Neuronal stem cell (in vitro differentiated cells): Measurements from ENCODE around the gene ADAT3.

ENCODE experiments used
- DNase-seq: peaks from one replicate; pipeline ENCODE4 v3.0.0-alpha.2; 2013; ENCODE audit warnings: low spot score
- H2AFZ ChIP-seq: one replicate; pipeline ENCODE4 v1.6.1; 2013; ENCODE audit warnings: mild to moderate bottlenecking, low read length, inconsistent platforms
- H2AK5ac ChIP-seq: 2 replicates; pipeline ENCODE4 v1.6.1; 2013; ENCODE audit warnings: low read depth, mild to moderate bottlenecking, inconsistent platforms, low read length, moderate library complexity, mixed read lengths
- H2BK120ac ChIP-seq: 2 replicates; pipeline ENCODE4 v1.6.1; 2013; ENCODE audit warnings: low read depth, mild to moderate bottlenecking, inconsistent platforms, low read length, moderate library complexity, mixed read lengths
- H2BK12ac ChIP-seq: one replicate; pipeline ENCODE4 v1.6.1; 2013; ENCODE audit warnings: low read length, inconsistent platforms
- H2BK15ac ChIP-seq: 2 replicates; pipeline ENCODE4 v1.6.1; 2013; ENCODE audit warnings: mild to moderate bottlenecking, low read length, inconsistent platforms, mixed read lengths
- H2BK5ac ChIP-seq: one replicate; pipeline ENCODE4 v1.6.1; 2013; ENCODE audit warnings: inconsistent platforms, mild to moderate bottlenecking, low read length, moderate library complexity
- H3K14ac ChIP-seq: one replicate; pipeline ENCODE4 v1.6.1; 2013; ENCODE audit warnings: low read length, inconsistent platforms
- H3K18ac ChIP-seq: 2 replicates; pipeline ENCODE4 v1.6.1; 2013; ENCODE audit warnings: low read length, inconsistent platforms
- H3K23ac ChIP-seq: 2 replicates; pipeline ENCODE4 v1.6.1; 2013; ENCODE audit warnings: low read depth, mild to moderate bottlenecking, mixed read lengths, low read length, inconsistent platforms; ENCODE audit not compliant: poor library complexity
- H3K27ac ChIP-seq: replicated peaks from 3 replicates; pipeline ENCODE4 v1.5.1; 2013; ENCODE audit warnings: low read length, inconsistent platforms
- H3K27me3 ChIP-seq, 3 experiments: 2 replicates each; pipeline ENCODE4 v1.6.1; 2013; ENCODE audit warnings: low read length in 3 of 3, mild to moderate bottlenecking in 2 of 3, inconsistent platforms in 1 of 3, low read depth in 1 of 3, mixed read lengths in 1 of 3, moderate library complexity in 1 of 3; ENCODE audit not compliant: control insufficient read depth in 3 of 3, insufficient read depth in 3 of 3
- H3K36me3 ChIP-seq, 2 donors: replicated peaks in 1 of 2; 2 replicates each; pipeline ENCODE4 v1.6.1; 2013; ENCODE audit warnings: low read length in 2 of 2; ENCODE audit not compliant: control insufficient read depth in 2 of 2, insufficient read depth in 2 of 2
- H3K4ac ChIP-seq: 2 replicates; pipeline ENCODE4 v1.6.1; 2013; ENCODE audit warnings: inconsistent platforms, mild to moderate bottlenecking, low read length, moderate library complexity
- H3K4me1 ChIP-seq, 2 donors: 1 replicate in 1 of 2; 2 replicates in 1 of 2; pipeline ENCODE4 v1.6.1; 2013; ENCODE audit warnings: low read length in 2 of 2, low read depth in 1 of 2; ENCODE audit not compliant: control insufficient read depth in 2 of 2, insufficient read depth in 1 of 2
- H3K4me2 ChIP-seq: one replicate; pipeline ENCODE4 v1.6.1; 2013; ENCODE audit warnings: mild to moderate bottlenecking, low read length, inconsistent platforms; ENCODE audit not compliant: insufficient read depth, poor library complexity, severe bottlenecking
- H3K4me3 ChIP-seq, 2 donors: 2 replicates each; pipeline ENCODE4 v1.5.1; 2013; ENCODE audit warnings: low read length in 2 of 2, mild to moderate bottlenecking in 2 of 2, inconsistent platforms in 1 of 2, moderate library complexity in 1 of 2
- H3K79me1 ChIP-seq: one replicate; pipeline ENCODE4 v1.6.1; 2013; ENCODE audit warnings: low read depth, mild to moderate bottlenecking, inconsistent platforms, low read length, moderate library complexity
- H3K9ac ChIP-seq: one replicate; pipeline ENCODE4 v1.6.1; 2013; ENCODE audit warnings: mild to moderate bottlenecking, low read depth, low read length, inconsistent platforms; ENCODE audit not compliant: poor library complexity
- H3K9me3 ChIP-seq, 2 donors: replicated peaks in 1 of 2; 2 replicates each; pipeline versions ENCODE3 to v1.6.1; 2013; ENCODE audit warnings: low read length in 2 of 2, mild to moderate bottlenecking in 2 of 2, inconsistent platforms in 1 of 2, low read depth in 1 of 2, mixed read lengths in 1 of 2, moderate library complexity in 1 of 2; ENCODE audit not compliant: control insufficient read depth in 2 of 2, insufficient read depth in 1 of 2
- H4K8ac ChIP-seq: one replicate; pipeline ENCODE4 v1.6.1; 2013; ENCODE audit warnings: low read depth, mild to moderate bottlenecking, inconsistent platforms, low read length, moderate library complexity
- H4K91ac ChIP-seq: one replicate; pipeline ENCODE4 v1.6.1; 2013; ENCODE audit warnings: low read length, low read depth, mild to moderate bottlenecking, inconsistent platforms; ENCODE audit not compliant: poor library complexity
- WGBS, 2 donors: extraction: QIAGEN DNeasy Blood & Tissue Kit; methylation state at CpG; one replicate each; pipeline ENCODE4 v1.1.7; 2013; ENCODE audit warnings: missing lambda C conversion rate in 2 of 2, mixed read lengths in 1 of 2; ENCODE audit not compliant: insufficient read length in 2 of 2, insufficient replicate concordance in 1 of 2; ENCODE audit errors: extremely low coverage in 2 of 2; 5-methylcytosine and 5-hydroxymethylcytosine counted together

Gene ADAT3

DNA sequence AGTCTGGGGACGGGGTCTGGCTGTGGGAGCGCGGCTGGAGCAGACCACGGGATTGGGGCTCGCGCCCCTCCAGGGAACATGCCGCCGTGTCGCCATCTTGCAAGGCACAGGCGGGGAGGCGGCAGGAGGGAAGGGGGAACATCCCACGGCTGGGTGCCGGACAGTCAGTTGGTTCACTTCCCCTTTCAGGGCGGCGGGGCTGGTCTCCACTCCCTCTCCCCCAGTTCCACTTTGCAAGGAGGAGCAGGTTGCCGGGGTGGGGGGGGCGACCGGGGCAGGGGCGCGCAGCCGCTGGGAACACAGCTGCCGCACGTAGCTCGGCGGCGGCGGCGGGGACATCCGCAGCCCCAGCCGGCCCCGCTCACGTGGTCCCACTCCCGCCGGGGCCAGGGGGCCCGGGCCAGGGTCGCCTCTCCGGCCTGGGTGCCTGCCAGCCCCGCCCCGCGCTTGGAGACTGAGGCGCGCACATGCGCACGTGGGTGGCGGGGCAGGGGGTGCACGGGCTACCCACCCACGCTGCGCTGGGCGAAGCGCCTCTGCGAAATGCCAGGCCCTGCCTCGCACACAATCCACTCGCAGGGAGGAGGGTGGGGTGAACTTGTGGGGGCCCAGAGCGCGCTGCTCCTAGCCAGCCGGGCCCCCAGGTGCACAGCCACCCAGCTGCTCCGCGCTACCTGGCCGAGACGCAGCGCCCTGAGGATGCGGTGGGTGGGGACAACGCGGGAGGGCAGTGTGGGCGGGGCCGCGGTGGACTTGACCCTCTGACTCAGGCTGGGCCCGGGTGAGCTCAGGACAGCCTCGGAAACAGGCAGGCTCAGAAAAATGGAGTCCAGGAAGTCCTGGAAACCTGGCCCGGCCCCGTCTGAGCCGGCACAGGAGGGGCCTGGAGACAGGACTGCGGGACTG lies 48.2 kb upstream of the ADAT3 start:
- peak overlapping the region; percentile 55 for H3K23ac ChIP-seq
- H3K27me3 ChIP-seq, result peaks cover 7 to 57% (median 15%) of the 10 kb centered on the region in 3 experiments
- H2BK12ac ChIP-seq, result peak overlapping the region; percentile 46
- no peak overlapping the region for H3K27ac ChIP-seq
- no peak overlapping the region for H4K8ac ChIP-seq
- H2AK5ac ChIP-seq, result peak overlapping the region; percentile 96
- H3K4me3 ChIP-seq, result peak overlapping the region in 1 of 2 donors; percentile 56
- no peak overlapping the region for H2AFZ ChIP-seq
- no peaks in the 10 kb centered on the region for H3K36me3 ChIP-seq
- peak overlapping the region; percentile 39 for H2BK5ac ChIP-seq
- H3K9ac ChIP-seq, result peak overlapping the region; percentile 77
- H2BK15ac ChIP-seq, result peak overlapping the region; percentile 26
- peaks cover 21% of the 10 kb centered on the region for H3K79me1 ChIP-seq
- peaks cover 52 to 55% of the 10 kb centered on the region in 2 donors for H3K4me1 ChIP-seq
- WGBS, 2 donors, result no CpG with 5 or more reads among the region's 73 CpGs
- no peak for DNase-seq
- no peak overlapping the region for H3K14ac ChIP-seq
- no peak overlapping the region for H4K91ac ChIP-seq
- H3K18ac ChIP-seq, result peak overlapping the region; percentile 87
- H3K4ac ChIP-seq, result peak overlapping the region; percentile 53
- H2BK120ac ChIP-seq, result no peak overlapping the region
- H3K4me2 ChIP-seq, result peak overlapping the region; percentile 73
- H3K9me3 ChIP-seq, result no peaks in the 10 kb centered on the region

GRCh38 chr19:1857648-1858326 lies 47.4 kb upstream of the ADAT3 start:
- Histone ChIP-seq H3K14ac (no peak overlapping the region), H2BK12ac (no peak overlapping the region), H2BK15ac (peak overlapping the region; percentile 27), H3K79me1 (peaks cover 21% of the 10 kb centered on the region), H3K9ac (no peak overlapping the region), H3K36me3 (no peaks in the 10 kb centered on the region), H3K9me3 (no peaks in the 10 kb centered on the region), H3K4me1 (peaks cover 55 to 62% of the 10 kb centered on the region in 2 donors), H3K4me2 (no peak overlapping the region), H4K8ac (no peak overlapping the region), H4K91ac (no peak overlapping the region), H3K4ac (no peak overlapping the region), H3K4me3 (no peak overlapping the region), H3K27me3 (peaks cover 7 to 64% (median 22%) of the 10 kb centered on the region in 3 experiments), H2AFZ (no peak overlapping the region), H3K23ac (no peak overlapping the region), H2AK5ac (peak overlapping the region; percentile 12), H3K18ac (peak overlapping the region; percentile 85), H3K27ac (no peak overlapping the region), H2BK120ac (no peak overlapping the region), H2BK5ac (peak overlapping the region; percentile 39)
- no CpG with 5 or more reads among the region's 16 CpGs for WGBS, 2 donors
- no peak for DNase-seq

- H3K79me1 ChIP-seq, result peaks cover 21% of the 10 kb centered on the region
- H3K23ac ChIP-seq, result no peak overlapping the region
- no peak overlapping the region for H3K4me3 ChIP-seq
- H3K4me1 ChIP-seq, result peaks cover 53 to 62% of the 10 kb centered on the region in 2 donors
- no peak overlapping the region for H2BK12ac ChIP-seq
- H4K8ac ChIP-seq, result peak overlapping the region; percentile 82
- H3K9me3 ChIP-seq, result no peaks in the 10 kb centered on the region
- no peaks in the 10 kb centered on the region for H3K36me3 ChIP-seq
- H3K27me3 ChIP-seq, result peaks cover 7 to 66% (median 22%) of the 10 kb centered on the region in 3 experiments
- H3K14ac ChIP-seq, result no peak overlapping the region
- H2AFZ ChIP-seq, result no peak overlapping the region
- H2BK120ac ChIP-seq, result no peak overlapping the region
- H3K9ac ChIP-seq, result no peak overlapping the region
- no peak for DNase-seq
- H4K91ac ChIP-seq, result no peak overlapping the region
- H2BK5ac ChIP-seq, result no peak overlapping the region
- H2AK5ac ChIP-seq, result peak overlapping the region; percentile 63
- H3K4me2 ChIP-seq, result no peak overlapping the region
- peak overlapping the region; percentile 81 for H3K18ac ChIP-seq
- no CpG with 5 or more reads among the region's 10 CpGs for WGBS, 2 donors
- no peak overlapping the region for H3K27ac ChIP-seq
- H2BK15ac ChIP-seq, result peak overlapping the region; percentile 55
- no peak overlapping the region for H3K4ac ChIP-seq
Measured at GRCh38 chr19:1858412-1859081, 46.7 kb upstream of the ADAT3 start.
